HG03342 (cell line): ENCODE data around the gene MYO7A.

Experiments
- ATAC-seq: cut with Tn5 transposase; IDR thresholded peaks from one replicate; pipeline ENCODE4 v1.9.1; 2021; ENCODE audit warnings: mild to moderate bottlenecking, moderate library complexity; ENCODE audit not compliant: unreplicated experiment

MYO7A gene

DNA sequence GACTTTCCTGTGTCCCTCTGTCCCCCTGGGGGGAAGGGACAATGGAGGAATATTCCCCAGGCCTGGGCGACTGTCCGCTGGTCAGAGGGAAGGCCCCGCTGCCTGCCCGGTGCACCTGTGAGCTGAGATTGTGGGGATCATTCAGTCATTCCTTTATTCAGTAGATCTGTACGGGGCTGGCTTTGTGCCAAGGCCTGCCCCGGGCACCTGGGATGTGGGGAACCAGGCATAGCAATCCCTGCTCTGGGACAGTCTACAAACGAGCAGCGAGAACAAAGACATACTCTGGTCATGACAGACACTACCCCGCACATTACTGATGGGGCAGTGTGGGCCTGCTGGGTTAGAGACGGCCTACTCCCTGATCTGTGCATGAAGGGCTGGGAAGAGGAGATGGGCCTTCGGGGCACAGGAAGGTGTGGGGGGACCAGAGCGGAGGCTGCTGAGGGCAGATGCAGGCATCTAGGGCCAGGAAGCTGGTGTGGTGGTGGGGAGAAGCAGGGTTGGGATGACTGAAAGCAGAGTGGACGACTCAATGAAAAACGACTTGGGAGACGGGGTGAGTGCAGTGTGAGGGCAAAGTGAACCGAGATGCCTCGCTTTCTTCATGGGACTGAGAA is 1.8 kb upstream of the MYO7A start:
- no peak for ATAC-seq

DNA sequence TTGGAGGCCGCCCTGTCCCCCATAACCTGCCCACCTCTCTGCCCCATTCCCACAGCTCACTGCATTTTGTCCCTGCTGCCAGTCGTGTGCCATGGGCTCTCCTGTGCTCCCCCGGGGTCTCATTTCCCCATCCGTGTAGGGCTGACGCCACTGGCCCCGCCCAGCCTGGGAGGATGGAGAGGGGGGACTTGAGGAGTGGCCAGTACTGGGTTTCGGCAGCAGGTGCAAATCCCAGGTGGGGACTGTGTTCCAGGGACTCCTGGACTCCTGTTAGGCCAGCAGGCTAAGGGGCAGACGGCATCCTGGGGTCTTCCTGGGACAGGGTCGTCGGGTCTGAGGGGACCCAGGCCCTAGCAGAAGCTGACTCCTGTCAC is 1.2 kb upstream of the MYO7A start:
- ATAC-seq, result no peak

DNA sequence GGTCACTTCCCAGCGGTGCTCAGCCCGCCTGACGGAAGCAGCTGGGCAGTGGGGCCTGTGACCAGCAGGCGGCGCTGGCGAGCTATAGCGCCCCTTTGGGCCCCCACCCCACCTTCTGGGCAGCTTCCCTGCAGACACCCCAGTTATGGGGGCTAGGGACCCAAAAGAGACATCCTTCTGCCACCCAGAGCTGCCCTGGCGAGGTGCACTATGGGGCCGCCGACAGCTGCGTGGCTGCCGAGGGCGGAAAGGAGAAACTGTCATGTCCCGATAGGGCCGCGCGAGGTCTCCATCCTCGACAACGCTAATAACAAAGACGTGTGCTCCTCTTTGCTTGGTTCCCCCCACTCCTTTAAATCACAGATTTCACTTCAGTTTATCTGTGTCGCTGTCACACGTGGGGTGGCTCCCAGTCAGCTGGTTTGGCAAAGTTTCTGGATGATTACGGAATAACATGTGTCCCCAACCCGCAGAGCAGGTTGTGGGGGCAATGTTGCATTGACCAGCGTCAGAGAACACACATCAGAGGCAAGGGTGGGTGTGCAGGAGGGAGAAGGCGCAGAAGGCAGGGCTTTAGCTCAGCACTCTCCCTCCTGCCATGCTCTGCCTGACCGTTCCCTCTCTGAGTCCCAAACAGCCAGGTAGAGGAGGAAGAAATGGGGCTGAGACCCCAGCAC is 673 bp upstream of the MYO7A start:
- no peak for ATAC-seq

DNA sequence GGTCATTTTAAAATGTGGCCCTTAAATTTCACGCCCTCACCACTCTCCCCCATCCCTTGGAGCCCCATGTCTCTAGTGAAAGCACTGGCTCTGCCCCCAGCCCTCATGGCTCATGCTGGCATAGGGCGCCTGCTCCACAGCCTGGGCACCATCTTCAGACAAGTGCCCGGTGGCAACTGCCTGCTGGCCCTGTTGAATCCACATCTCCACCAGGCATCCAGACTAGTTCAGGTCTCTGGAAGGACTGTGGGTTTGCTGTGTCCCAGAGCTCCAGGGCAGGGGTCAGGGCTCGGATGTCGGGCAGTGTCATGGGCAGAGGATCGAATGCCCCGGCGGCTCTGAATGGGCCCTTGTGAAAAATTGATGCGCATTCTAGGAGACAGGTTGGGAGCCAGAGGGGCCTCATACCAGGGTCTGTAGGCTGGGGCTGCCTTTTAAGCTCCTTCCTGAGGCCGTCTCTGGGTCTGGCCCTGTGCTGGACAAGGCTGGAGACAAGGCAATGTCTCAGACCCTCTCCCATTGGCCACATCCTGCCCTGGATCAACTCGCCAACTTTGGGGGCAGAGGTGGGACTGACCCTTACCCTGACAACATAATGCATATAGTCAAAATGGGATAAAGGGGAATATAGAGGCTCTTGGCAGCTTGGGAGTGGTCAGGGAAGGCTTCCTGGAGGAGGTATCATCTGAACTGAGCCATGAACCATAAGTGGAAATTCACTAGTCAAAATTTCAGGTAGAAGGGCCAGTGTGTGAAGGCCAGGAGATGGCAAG is 1.2 kb downstream of the MYO7A start:
- no peak for ATAC-seq

DNA sequence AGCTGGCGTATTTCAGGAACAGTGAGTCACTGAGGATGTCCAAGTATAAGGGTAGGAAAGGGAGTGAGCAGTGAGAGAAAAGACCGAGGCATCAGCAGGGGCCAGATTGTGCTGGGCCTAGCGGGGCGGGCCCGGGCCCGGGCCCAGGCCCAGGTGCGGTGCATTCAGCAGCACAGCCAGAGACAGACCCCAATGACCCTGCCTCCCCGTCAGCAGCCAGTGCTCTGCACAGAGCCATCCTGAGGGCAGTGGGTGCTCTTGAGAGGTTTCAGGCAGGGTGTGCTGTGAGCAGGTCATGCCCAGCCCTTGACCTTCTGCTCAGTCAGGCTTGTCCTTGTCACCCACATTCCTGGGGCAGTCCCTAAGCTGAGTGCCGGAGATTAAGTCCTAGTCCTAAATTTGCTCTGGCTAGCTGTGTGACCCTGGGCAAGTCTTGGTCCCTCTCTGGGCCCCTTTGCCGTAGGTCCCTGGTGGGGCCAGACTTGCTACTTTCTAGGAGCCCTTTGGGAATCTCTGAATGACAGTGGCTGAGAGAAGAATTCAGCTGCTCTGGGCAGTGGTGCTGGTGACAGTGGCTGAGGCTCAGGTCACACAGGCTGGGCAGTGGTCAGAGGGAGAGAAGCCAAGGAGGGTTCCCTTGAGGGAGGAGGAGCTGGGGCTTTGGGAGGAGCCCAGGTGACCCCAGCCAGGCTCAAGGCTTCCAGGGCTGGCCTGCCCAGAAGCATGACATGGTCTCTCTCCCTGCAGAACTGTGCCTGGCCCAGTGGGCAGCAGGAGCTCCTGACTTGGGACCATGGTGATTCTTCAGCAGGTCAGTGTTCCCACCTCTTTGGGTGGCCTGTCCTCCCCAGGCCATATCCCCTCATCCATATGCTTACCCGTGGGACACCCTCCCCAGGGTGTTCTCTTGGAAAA is 2.1 kb downstream of the MYO7A start:
- no peak for ATAC-seq

DNA sequence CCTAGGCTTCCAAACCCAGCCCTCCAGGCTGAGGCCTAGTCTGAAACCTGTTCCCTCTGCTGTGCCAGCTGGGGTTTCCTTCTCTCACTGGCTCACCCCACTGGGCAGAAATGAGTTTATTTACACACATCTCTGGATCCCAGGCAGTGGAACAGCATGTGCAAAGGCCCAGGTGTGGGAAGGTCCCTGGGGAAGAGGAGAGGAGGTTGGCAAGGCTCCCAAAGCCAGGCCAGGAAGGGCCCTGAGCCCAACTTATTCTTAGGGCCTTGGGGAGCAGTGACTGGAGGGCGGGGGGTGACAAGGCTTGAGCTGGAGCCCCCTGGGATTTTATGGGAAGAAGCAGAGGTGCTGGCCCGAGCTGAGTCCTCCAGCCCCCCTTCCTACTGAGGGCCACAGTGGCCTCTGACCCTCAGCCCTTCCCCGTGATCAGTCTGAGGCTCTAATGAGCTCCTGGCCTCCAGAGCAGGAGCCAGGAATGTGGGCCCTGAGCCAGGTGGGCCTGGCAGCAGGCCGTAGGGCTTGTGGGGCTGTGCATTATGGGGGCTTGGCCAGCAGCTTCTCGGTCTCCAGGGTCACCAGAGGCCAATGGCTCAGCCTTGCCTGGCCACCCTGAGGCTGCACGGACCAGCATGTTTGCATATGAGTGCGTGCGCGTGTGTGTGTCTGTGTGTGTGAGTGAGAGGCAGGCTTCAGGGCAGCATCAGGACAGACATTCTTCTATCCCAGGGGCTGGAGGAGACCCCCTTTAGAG is 2.9 kb downstream of the MYO7A start:
- ATAC-seq, result no peak

DNA sequence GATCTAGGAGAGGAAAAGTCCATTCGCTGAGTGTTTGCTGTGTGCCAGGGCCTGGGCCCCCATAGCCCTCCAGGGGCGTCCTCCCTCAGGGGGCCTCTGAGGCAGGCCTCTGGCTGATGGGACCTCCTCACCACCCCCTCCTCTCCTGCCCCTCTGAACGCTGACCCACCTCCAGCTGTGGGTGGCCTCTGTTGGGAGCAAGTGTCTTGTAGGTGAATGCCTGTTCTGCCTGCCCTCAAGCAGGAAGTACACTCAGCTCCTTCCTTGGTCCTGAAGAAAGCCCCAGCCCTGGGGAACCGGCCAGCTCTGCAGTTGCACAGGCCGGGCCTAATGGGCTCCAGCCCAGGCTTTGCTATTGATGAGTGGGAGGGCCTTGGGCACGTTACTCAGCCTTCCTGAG is 3.5 kb downstream of the MYO7A start:
- ATAC-seq, result no peak

DNA sequence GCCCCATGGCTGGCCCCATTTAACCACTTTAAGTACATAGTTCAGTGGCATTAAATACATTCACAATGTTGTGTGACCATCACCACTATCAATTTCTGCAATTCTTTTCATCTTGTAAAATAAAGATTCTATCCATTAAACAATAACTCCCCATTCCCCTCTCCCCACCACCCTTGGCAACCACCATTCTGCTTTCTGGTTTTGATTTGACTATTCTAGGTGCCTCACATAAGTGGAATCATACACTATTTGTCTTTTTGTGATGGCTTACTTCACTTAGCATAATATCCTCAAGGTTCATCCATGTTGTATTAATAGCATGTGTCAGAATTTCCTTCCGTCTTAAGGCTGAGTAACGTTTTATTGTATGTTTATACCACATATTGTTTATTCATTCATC is 7.0 kb downstream of the MYO7A start:
- ATAC-seq, result no peak

DNA sequence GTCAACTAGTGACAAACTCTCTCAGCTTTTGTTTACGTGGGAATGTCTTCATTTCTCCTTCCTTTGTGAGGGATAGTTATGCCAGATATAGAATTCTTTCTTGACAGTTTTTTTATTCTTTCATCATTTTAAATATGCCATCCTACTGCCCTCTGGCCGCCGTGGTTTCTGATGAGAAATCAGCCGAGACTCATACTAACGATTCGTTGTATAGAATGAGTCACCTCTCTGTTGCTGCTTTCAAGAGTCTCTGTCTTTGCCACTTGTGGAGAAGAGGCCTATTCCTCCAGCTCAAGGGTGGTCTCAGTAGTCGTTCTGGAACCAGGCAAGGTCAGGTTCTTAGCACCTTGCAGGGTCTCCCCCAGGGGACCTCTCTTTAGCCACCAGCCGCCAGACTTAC is 8.0 kb downstream of the MYO7A start:
- ATAC-seq, result no peak

DNA sequence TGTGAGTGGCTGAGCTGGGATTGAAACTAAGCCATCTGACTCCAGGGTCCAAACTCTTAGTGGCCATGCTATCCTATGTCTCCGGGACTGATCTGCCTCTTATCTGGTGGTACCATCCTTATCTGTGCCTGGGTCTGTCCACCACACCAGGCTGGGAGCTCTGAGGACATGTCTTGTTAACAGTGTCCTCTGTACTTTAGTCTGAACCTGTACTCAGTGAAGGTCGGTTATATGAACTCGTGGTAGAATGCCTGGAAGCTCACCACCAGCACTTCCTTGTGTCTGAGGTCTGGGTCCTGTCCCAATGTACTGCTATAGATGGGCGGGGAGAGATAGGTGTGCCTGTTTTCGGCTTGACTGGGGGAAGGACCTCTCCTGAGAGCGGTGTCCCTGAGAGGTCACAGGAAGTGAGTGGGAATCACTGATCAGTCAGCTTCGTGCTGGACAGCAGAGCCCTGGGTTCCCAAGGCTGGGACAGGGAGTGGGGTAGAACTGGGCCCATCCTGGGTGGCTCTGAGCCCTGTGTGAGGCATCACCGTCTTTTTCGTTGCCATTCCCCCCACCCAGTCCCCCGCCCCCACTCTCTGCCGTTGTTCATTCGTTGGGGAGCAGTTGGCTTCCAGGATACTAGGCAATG is 8.9 kb downstream of the MYO7A start:
- no peak for ATAC-seq

DNA sequence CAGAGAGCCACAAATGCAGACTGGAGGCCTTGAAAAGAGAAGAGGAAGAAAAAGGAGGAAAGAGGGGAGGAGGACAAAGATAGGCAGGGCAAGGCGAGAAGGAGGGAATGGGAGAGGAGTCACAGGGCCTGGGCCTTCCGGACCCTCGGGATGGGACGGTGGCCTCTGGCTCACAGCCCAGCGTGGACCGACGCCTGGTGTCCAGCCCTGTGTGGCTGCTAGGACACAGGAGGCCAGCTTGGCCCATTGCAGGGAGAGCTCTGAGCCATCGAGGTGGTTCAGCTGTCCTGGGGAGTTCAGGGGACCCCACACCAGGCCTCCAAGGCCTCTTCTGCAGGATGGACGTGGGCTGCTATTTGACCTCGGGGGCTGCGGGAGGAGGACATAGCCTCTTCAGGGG is 9.4 kb downstream of the MYO7A start:
- no peak for ATAC-seq

DNA sequence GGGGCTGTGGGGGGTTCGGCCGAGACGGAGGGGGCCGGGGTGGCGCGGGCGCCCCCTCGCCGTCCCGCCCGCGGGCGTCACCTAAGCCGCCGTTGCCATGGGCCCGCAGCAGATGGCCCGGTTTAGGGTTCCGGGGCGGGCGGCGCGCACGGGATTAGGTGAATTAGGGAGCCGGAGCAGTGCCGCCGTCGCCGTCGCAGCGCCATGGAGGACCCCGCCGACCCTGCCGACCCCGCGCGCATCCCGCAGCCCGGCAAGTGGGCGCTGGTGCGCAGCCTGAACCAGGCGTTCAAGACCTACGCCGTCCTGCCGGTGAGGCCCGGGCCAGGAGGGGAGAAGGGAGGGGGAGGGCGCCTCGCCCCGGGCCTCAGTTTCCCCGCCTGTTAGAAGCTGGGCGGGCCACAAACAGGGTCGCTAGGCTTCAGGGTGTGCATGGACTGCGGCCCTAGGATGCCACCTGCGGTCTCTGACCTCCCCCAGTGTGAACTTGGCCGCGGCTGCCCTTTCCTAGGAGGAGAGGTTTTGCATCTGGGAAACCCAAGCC is 10.1 kb downstream of the MYO7A start:
- ATAC-seq, result no peak

DNA sequence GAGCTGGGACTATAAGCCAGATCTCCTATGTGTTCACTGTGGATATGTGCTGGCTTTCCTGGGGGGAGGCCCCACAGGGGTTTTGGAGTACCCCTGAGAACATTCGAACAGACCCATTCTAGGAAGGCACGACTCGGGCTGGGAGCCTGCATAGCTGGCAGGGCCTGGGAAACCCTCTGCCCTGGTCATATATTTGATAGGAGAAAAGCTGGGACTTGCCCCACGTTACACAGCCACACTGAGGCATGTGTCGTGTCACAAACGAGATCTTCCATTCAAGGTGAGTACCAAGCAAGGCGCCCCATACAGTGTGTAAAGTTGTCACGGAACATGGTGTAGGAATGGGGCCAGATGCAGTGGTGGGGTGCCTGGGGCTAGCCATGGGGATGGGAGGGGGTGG is 11.2 kb downstream of the MYO7A start:
- no peak for ATAC-seq

DNA sequence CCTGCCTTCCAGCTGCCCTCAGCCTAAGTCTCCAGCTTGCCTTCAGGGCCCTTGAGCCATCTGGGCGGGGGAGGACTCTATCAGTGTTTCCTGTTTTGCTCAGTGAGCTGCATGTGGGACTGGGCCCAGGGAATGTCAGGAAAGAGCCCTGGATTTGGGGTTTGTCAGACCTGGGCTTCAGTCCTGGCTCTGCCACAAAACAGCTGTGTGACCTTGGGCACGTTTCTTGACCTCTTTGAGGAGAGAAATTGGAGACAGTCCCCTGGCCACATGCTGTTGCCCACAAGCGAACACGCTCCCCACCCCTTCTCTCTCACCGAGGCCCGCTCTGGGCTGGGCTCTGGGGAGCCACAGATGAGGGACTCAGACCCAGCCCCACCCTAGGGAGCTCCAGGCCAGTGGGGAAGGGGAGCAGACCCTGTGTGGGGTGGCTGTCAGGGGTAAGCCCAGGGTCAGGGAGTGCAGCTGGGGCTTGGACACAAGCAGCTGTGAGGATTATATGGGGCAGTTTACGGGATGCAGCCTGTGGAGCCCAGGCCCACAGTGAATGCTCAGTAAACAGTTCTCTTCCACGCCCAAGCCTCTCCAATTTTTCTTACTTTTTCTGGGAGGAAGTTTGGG is 12.3 kb downstream of the MYO7A start:
- no peak for ATAC-seq

DNA sequence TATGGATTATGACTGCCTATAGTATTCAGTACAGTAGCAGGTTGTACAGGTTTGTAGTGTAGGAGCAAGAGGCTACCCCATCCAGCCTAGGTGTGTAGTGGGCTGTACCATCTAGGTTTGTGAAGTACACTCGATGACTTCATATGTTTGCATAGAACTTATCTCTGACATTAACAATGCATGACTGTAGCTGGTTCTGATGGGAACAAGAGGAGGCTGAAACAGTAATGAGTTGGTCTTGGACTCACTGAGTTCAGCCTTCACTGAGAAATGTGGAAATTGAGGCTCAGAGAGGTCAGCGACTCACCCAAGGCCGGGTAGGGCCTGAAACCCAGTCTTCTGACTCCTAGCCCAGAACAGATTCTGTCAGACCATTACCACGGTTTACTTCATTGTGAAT is 13.0 kb downstream of the MYO7A start:
- ATAC-seq, result no peak

DNA sequence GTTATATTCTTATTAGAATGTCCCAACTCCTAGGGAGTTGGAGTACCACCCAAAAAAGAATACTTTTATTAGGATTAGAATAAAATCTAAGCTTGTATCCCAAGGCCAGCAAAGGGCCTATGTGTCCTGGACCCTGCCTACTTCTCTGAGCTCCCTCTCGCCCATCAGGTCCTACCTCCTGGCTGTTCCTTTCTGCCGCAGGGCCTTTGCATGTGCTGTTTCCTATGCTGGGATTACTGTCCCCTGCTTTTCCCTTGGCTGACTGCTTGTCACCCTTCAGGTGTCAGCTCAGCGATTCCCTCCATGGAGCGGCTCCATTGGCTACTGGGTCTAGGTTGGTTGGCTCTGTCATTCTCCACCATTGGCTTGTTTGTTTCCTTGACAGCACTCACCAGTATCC is 13.4 kb downstream of the MYO7A start:
- no peak for ATAC-seq

DNA sequence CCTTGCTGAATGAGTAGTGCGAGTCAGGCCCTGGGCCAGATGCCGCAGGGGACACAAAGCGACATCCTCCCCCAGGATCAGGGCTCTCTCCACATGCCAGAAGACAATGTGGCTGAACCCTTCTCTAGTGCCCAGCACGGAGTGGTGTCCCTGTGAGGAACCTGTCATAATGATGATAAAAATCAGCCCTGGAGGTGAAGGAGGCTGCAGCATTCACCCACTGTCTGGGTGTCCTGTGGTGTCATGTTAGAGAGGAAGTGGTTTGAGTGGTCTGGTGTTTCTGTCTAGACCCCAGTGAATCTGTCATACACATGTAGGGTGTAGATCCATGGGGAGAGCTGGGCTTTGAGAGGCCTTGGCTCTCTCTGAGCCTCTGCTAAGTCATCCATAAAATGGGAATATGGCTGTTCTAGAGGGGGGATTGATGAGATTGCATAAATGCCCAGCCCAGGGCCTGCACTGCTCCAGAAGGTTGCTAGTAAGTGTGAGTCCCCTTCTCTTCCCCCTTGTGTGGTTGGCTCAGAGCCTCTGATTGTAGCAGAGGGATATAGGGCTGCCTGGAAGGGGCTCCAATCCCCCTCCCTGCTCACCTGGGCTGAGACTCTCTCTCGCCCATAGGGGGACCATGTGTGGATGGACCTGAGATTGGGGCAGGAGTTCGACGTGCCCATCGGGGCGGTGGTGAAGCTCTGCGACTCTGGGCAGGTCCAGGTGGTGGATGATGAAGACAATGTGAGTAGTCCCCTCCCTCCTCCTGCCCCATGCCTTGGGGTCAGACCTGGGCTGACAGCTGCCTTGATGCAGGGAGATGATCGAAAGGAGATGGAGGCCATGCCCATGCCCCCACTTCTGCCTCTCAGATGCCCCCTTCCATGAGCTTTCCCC is 14.3 kb downstream of the MYO7A start:
- ATAC-seq, result no peak

DNA sequence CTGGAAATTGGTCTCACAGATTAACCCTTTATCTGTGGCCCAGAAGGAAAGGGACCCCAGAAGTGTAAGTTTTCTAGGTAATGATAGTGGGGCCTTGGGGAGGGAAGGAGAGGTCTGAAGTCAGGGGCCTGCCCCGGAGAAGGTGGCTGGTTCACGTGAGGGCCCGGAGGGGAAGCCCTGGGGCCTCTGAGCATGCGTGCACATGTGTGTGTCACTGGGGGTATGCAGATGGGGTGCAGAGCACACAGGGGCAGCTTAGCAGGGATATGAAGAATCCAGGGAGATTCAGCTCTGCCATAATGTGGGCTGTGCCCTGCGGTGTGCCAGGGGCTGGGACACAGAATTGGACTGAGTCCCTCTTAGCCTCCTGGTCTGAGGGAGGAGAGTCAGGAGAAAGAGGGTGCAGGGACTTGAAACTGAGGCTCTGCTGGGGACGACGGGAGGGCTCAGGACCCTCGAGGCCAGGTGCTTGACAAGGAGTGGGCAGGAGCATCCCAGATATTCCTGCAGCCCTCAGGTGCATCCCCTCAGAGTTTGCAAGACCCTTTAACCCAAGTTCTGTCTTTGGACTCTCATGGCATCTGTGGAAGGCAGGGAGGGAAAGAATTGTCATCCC is 15.5 kb downstream of the MYO7A start:
- ATAC-seq, result no peak
